Stimulated activated CD4-positive, alpha-beta T cell treated with anti-CD3 and anti-CD28 coated beads, Interleukin-15, amount 100 ng/mL, for 1 hour (primary cell): ENCODE results near the gene ZNHIT2.
"Not testable (repeated sequence)": the region's sequence is repeated elsewhere in the genome, so short reads cannot be mapped to it uniquely, and the experiment has no call there.

Source experiments
- DNase-seq, 2 donors: peaks; one replicate each; pipeline ENCODE4 v3.0.0-alpha.2; 2020; ENCODE audit warnings: low read depth in 1 of 2, low spot score in 1 of 2

ZNHIT2 gene

DNA sequence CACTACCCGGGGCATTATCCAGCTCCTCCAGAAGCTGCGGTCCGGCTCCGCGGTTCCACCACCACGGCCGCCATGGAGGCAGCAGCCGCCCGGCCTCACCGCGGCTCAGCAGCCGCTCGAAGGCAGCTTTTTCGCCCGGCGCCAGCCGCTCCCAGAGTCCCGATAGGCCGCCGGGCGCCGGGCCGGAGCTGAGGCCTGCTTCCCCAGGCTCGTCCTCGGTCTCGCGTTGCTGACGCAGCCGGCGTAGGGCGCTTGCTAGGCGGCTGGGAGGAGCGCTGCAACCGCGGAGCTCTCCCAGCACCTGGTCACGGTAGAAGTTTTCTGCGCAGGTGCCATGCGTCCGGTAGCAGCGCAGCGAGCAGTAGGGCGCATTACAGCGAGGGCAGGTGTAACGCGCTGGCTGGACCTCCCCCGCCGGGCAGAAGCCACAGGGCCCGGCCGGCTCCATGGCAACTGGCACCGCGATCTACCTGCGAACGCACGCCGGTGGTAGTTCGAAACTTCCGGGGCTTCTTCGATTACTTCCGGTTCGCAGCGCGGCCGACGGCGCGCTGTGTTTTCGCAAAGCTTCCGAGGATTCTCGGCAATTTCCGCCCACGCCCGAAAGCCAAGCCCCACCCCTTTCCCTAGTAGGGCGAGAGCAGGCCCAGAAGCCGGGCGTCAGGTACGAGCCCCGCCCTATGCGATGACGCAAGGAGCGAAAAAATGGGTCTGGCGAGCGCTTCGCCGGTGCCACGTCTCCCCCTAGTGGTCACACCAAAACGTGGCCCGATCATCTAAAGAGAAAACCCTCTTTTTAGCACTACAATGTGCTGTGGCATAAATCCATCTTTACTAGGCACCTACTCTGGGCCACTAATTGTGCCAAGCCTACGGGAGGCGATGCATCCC, at the start of gene ZNHIT2:
Gene ZNHIT2, minus strand, starts transcription at position 496 of the 891 bp plus-strand sequence. Its CDS starts 48 bp downstream, at position 448.
- peak; percentile 99 to 100 for DNase-seq

DNA sequence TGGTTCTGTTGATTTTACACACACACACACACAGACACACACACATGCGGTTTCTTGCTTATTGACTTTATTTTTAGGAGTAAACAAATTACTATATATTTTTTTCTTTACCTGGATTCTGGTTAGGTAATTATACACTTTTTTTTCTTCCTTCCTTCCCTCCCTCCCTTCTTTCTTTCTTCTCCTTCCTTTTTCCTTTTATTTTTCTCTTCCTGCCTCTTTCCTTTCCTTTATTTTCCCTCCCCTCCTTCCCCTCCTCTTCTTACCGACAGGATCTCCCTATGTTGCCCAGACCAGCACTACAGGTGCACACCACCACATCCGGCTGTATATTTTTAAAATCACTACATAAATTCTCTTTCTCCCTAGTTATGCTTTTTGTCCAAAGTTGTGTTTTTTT, 49.4 kb upstream of the ZNHIT2 start:
- no peak for DNase-seq

DNA sequence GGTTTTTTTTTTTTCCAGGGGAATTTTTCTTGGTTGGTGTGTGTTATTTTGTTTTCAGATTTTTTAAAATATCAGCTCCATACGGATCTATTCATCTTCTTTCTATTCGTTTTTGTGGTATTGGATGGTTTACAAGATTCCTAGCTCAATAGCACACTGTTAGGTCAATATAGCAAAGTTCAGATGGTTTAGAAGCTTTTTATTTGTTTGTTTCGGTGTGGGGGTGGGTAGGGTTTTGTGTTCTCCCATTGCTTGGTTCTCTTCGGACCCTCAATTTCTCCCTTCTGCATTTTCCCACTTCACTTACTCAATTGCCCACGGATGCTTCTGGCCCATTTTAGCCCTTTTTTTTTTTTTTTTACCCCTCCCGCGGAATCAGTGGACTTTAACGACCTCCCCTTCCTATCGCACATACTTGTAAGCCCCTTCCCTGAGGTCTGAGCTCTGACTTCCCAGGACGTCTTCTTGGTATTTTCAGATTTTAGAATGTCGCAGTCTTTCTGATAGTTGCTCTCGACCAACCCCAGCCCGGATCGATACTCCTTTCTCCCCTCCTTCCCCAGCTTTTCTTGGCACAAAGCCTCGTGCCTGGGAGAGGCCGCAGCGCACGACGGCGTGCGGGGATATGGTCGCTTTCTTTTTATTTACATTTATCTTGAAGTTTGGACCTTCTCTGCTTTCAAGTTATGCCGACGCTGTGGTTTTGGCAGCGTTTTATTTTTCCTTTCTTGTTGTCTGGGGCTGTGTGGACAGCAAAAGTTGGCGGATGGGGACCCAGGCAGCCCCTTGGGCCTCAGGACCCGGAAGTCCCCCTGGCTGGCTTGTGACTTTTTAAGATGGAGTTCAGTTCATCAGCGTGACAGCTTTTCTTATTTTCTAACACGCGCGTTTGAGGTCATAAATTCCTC, 48.2 kb upstream of the ZNHIT2 start:
- no peak for DNase-seq

DNA sequence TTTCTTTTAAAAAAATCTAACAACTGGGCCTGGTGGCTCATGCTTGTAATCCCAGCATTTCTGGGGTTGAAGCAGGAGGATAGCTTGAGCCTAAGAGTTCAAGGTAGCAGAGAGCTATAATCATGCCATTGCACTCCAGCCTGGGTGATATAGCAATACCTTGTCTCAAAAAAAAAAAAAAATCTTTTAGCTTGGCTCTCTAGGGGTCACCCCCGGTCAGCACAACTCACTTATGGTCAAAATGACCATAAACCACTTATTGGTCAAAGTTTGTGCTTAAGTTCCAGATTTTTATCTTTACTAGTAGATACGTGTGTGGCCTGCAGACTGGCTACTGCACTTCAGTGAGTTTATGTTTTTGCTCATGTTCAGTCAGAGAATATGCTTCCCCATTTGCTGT, 46.2 kb upstream of the ZNHIT2 start:
- no peak for DNase-seq

DNA sequence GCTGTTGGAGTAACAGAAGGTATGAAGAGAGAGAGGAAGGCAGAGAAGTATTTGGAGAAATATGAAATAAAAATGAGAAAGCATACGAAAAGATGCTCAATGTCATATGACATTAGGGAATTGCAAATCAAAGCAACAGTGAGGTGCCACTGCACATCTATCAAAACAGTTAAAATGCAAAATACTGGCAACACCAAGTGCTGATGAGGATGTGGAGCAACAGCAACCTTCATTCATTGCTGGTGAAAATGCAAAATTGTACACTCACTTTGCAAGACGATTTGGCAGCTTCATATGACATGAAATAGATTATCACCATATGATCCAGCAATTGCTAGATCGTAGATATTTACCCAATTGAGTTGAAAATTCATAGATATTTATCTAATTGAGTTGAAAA, 43.1 kb upstream of the ZNHIT2 start:
- no peak for DNase-seq

DNA sequence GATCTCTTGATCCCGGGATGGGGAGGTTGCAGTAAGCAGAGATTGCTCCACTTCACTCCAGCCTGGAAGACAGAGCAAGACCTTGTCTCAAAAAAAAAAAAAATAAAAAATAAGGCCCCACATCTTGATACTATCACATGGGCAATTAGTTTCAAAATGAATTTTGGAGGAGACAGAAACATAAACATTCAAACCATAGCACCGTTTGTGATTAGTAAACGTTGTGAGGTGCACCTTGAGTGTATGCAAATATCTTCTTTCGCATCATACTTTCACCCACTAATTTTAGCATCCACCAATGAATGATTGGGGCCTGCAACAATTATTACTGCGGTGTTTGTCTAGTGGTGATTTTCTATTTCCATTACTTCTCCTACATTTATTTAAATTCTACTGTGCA, 41.5 kb upstream of the ZNHIT2 start:
- no peak for DNase-seq

DNA sequence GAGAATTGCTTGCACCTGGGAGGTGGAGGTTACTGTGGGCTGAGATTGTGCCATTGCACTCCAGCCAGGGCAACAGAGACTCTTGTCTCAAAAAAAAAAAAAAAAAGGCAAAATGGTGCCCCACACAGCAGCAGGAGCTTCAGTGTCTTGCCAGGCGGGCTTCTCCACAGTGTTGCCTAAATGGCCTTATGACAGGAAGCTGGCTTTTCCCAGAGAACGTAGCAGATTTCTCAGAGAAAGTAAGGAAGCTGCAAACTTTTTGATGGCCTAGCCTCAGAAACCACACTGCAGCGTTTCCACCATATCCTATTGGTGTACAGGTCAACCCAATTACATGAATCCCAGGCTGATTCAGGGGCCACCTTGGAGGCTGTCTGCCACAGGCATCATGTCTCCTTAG, 39.8 kb upstream of the ZNHIT2 start:
- DNase-seq = no peak

DNA sequence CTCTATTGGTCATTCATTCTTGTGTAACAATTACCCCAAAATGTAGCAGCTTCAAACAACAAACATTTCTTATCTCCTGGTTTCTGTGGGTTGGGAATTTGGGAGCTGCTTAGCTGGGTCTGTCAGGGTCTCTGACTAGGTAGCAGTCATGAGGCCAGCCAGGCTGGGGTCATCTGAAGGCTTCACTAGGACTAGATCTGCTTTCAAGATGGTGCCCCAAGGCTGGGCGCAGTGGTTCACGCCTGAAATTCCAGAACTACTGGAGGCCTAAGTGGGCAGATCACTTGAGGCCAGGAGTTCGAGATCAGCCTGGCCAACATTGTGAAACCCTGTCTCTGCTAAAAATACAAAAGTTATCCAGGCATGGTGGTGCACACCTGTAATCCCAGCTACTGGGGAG, 39.4 kb upstream of the ZNHIT2 start:
- DNase-seq = no peak

DNA sequence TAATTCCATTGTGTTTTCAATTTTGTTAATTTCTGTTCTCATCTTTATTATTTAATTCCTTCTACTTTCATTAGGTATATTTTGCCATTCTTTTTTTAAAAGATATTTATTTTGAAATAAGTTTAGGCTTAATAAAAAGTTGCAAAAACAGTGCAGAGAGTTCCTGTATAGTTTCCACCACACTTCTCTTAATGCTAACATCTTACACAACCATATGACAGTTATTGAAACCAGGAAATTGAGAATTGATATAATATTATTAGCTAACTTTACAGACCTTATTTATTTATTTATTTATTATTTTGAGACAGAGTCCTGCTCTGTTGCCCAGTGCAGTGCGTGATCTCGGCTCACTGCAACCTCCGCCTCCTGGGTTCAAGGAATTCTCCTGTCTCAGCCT, 38.8 kb upstream of the ZNHIT2 start:
- no peak for DNase-seq

DNA sequence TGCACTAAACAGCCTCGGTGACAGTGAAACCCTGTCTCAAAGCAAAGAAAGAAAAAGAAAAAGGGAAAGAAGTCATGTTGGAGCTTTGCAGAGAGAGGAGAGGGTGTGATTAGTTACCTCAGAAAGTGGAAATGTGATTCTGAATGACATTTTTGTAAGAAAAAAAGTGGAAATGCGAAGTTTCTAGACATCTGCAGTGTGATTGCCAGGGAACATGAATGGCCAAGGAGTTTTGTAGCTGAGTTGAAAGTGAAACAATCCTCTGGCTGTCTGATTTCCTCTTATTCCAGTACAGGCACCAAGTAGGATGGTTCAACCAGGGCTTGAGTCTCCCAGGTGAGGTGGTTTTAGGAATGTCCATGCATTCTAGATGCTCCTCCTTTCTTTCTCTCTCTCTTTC, 34.6 kb upstream of the ZNHIT2 start:
- DNase-seq = no peak

DNA sequence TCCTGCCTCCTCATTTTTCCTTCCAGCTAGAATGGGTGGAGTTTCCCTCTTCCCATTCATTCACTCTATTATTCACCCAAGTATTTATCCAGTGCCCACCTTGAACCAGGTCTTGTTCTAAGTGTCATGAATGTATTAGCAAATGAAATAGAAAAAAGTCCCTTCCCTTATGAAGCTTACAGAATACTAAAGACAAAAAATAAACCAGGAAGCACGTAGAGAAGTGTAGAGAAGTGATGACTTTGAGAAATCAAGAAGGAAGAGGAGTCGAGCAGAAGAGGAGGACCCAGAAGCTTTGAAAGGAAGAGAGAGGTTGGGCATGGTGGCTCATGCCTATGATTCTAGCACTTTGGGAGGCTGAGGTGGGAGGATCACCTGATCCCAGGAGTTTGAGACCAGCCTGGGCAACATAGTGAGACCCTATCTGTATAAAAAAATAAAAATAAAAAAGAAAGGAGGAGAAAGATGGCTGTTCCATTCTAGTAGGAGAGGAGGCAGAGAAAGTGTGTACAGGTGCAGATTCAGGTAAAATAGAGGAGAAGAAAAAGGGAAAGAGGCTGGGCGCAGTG, 33.9 kb upstream of the ZNHIT2 start:
- no peak for DNase-seq

DNA sequence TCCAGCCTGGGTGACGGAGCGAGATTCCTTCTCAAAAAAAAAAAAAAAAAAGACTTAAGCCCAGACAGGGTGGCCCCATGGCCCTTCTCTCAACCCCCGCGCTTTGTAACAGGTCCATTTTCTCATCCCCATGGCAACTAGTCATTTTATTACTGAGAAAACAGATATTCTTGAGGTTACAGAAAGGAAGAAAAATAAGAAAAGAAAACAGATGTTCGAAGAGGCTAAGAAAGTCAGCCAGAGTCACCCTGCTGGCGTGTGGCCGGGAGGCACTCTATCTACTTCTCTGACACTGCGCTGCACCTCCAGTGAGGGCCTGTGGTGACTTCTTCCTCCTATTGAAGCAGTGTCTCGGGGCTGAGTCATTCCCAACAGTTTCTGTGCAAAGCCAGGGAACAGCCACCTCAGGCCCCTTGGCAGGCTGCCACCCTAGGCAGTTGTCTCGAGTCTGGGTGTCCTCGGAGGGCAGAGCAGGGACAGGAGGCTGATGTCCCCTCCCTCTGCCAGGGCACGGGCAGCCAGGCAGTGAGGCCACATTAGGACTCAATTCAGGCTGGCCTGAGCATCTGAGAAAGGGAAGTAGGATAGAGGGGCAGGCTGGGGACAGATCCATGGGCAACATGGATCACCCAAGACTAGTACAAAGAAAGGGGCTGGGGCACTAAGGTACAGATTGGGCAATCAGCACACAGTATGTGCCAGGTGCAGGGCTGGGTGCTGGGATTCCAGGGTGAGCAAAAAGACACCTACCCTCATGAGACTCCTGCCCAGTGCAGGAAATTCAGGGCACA, 33.2 kb upstream of the ZNHIT2 start:
- DNase-seq = no peak

DNA sequence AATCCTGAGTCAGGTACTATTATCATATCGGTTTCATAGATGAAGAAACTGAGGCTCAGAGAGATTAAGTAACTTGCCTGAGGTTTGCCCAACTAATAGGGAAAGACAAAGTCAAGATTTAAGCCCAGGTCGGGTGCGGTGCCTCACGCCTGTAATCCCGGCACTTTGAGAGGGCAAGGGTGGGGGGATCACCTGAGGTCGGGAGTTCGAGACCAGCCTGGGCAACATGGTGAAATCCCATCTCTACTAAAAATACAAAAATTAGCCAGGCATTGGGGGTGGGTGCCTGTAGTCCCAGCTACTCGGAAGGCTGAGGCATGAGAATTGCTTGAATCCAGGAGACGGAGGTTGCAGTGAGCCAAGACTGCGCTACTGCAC, 32.6 kb upstream of the ZNHIT2 start:
- DNase-seq = not testable (repeated sequence)

DNA sequence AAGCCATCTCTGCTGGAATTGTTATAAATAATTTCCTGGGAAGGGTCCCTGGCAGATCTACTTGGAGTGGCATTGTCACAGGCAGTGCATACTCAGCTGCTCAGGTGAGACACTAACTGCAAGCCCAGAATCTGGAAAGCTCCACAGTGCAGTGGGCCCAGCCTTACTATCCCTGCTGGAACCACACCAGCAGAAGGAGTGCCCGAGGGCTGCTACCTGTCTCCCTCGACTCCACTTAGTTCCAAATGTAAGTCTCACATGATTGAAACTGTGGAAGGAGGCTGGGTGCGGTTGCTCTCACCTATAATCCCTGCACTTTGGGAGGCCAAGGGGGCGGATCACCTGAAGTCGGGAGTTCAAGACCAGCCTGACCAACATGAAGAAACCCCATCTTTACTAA, 31.2 kb upstream of the ZNHIT2 start:
- no peak for DNase-seq

DNA sequence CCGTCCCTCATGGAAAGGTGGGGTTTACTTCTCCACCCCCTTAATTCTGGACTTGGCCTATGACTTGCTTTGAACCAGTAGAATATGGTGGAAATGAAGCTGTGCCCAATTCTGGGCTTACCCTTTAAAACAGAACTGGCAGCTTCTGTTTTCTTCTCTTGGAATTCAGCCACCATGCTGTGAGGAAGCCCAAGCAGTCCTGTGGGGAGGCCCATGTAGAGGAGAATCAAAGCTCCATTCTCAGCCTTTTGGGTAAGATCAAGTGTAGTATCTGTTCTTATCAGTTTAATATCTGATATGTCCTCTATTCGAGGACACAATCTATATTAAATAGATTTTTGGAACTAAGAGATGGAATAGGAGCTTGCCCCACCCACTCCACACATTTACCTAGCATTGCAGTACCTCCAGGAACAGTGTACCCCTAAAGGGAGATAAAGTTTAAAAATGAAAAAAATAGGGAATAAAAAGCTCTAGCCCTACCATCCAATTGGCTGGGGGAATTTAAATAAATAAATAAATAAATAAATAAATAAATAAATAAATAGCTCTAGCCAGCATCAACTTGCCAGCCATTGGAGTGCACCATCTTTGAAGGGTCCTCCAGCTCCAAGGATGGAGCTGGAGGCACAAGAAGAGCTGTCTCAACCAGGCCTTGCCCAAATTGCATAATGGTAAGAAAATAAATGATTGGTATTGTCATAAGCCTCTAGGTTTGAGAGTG, 30.0 kb upstream of the ZNHIT2 start:
- no peak for DNase-seq

DNA sequence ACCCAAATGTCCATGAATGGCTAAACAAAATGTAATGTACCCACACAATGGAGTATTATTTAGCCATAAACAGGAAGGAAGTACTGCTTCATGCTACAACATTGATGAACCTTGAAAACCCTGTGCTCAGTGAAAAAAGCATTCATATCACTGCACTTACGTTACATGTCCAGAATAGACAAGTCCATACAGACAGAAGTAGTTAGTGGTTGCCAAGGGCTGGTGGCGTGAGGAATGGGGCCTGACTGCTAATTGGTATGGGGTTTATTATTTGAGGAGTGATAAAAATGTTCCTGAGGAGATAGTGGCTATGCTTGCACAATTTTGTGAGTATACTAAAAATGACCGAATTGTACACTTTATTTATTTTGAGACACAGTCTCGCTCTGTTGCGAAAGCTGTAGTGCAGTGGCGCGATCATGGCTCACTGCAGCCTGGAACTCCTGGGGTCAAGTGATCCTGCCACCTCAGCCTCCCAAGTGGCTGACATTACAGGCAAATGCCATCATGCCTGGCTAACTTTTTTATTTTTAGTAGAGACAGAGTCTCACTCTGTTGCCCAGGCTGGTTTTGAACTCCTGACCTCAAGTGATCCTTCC, 24.5 kb upstream of the ZNHIT2 start:
- DNase-seq = no peak

DNA sequence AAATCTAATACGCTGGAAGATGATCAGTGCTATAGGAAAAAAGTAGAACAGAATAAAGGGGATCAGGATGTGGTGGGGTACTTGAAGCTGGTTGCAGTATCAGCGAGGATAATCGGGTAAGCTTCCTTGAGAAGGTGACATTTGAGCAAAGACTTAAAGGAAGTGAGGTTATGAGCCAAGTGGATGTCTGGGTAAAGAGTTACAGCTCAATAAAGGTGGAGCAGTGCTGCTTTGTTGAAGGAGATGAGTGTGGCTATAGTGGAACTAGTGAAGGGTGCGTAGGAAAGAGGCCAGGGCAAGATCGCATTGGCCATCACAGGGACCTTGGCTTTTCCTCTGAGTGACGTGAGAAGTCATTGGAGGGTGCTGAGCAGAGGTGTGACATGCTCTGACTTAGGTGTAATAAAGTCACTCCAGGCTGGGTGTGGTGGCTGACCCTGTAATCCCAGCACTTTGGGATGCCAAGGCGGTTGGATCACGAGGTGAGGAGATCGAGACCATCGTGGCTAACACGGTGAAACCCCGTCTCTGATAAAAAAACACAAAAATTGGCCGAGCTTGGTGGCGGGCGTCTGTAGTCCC, 19.1 kb upstream of the ZNHIT2 start:
- no peak for DNase-seq

DNA sequence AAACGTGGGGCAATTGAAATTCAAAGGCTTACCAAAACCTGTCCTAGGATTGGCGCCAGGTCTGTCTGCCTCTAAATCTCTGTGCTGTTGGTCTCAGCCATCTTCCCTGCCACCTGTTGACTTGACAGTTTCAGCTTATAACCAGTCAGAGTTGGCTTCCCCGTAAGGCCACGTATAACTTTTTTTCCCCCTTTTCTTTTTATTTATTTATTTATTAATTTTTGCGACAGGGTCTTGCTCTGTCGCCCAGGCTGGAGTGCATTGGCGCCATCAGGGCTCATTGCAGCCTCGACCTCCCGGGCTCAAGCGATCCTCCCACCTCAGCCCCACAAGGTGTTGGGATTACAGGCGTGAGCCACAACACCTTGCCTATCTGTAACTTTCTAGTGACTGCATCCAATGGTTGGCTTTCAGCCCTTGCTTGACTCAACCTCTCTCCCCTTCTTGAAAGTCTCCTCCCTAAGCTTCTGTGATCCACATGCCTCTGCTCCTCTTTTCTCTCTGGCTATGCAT, 18.2 kb upstream of the ZNHIT2 start:
- DNase-seq = no peak

DNA sequence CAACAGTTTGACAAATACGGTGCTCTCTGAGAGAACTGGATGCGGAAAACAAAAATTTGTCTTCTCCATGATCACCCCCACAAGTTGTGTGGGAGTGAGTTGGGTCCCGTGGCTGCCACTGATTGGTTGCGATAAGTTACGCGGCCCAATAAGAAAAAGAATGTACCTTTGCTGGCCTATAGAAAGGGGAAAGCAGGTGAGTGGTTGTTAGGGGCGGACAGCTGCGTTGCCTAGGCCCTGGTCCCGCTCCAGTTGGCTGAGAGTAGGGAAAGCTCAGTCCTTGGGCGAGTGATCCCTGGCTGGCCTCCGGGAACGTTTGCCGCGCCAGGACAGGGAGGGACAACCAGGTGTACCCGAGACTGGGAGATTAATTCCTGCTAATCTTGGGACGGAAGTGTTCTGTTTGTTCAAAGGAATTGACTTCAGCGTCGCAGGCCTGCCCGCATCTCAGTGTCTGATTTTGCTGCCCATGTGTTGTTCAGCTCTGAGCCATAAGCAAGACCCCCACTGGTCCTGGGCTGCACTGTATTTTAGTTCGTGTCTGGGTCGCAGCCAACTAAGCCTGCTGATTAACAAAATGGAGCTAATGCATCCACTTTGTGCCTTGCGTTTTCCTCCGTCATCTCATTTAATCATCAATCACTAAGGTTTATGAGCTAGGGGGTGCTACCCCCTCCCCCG, 17.6 kb upstream of the ZNHIT2 start:
- peak; percentile 60 to 63 for DNase-seq
